Endothelial cell of umbilical vein (primary cell): ENCODE results near the gene TEP1.

Experiments
- CTCF ChIP-seq, 2 donors: IDR thresholded peaks; 1 replicate in 1 of 2; 2 replicates in 1 of 2; pipeline ENCODE4 v1.5.1; 2011; ENCODE audit warnings: low read length in 2 of 2, mild to moderate bottlenecking in 2 of 2, moderate library complexity in 2 of 2, control low read depth in 1 of 2, inconsistent platforms in 1 of 2, low read depth in 1 of 2; ENCODE audit not compliant: insufficient read depth in 1 of 2; ENCODE audit errors: extremely low read depth in 1 of 2
- EZH2 ChIP-seq: IDR thresholded peaks from 2 replicates; pipeline ENCODE4 v1.6.1; 2012; ENCODE audit warnings: borderline replicate concordance, low read depth, mild to moderate bottlenecking, moderate library complexity, low read length, inconsistent platforms; ENCODE audit not compliant: severe bottlenecking

GRCh38 chr14:20375471-20375870, 37.8 kb downstream of the TEP1 start:
- TF ChIP-seq EZH2: no peak
- TF ChIP-seq CTCF (IDR thresholded peaks at IDR 0.05; ENCODE audit: extremely low read depth in 1 of 2, insufficient read depth in 1 of 2, low read depth in 1 of 2, low read length in 2 of 2): no peak
